MM.1S (cell line): Measurements from ENCODE around the gene CDC25B.

ENCODE experiments used
- EZH2 ChIP-seq: fragments of 300-600 bp; sonication (generic); optimal IDR thresholded peaks from 2 replicates; pipeline ENCODE3; 2017; ENCODE audit warnings: low read depth, mild to moderate bottlenecking, antibody characterized with exemption, low read length, mixed read lengths
- TF ChIP-seq, protein P1 (sequence below): fragments of 300-600 bp; sonication (generic); IDR thresholded peaks from 2 replicates; pipeline ENCODE4 v1.5.1; 2016; ENCODE audit warnings: antibody characterized with exemption, low read length, mixed read lengths

DNA sequence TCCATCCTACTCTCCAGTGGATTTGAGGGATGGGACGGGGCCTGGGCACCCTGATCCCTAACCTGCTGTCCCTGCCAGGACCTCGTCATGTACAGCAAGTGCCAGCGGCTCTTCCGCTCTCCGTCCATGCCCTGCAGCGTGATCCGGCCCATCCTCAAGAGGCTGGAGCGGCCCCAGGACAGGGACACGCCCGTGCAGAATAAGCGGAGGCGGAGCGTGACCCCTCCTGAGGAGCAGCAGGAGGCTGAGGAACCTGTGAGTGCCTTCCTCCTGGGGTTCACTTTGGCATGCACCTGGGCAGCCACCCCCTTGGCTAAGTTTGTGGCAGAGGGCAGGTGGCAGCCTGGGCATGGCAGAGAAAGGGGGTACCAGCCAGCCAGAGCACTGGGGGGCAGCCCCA, 5.7 kb downstream of the CDC25B start:
- TF ChIP-seq, protein P1, sequence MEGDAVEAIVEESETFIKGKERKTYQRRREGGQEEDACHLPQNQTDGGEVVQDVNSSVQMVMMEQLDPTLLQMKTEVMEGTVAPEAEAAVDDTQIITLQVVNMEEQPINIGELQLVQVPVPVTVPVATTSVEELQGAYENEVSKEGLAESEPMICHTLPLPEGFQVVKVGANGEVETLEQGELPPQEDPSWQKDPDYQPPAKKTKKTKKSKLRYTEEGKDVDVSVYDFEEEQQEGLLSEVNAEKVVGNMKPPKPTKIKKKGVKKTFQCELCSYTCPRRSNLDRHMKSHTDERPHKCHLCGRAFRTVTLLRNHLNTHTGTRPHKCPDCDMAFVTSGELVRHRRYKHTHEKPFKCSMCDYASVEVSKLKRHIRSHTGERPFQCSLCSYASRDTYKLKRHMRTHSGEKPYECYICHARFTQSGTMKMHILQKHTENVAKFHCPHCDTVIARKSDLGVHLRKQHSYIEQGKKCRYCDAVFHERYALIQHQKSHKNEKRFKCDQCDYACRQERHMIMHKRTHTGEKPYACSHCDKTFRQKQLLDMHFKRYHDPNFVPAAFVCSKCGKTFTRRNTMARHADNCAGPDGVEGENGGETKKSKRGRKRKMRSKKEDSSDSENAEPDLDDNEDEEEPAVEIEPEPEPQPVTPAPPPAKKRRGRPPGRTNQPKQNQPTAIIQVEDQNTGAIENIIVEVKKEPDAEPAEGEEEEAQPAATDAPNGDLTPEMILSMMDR, result no peak
- TF ChIP-seq EZH2, result no peak
